Measurements from ENCODE around the gene RBM23.

The RBM23 gene

DNA sequence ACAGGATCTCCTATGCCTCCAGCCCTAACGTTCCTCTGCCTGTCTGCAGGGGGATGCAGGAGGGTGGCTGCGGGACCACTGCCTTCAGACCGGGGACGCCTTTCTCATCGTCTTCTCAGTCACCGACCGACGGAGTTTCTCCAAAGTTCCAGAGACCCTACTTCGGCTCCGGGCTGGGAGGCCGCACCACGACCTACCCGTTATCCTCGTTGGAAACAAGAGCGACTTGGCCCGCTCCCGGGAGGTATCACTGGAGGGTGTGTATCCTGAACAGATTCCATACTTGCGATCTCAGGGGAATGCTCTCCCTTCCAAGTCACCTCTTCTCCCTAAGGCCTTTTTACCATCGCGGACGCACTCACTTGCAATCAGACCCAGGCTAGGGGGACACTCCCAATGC, 33.0 kb downstream of the RBM23 start:
- no peak for DNase-seq

- no peak for DNase-seq
Observed at GRCh38 chr14:22884738-22885523, 34.0 kb downstream of the RBM23 start.

DNA sequence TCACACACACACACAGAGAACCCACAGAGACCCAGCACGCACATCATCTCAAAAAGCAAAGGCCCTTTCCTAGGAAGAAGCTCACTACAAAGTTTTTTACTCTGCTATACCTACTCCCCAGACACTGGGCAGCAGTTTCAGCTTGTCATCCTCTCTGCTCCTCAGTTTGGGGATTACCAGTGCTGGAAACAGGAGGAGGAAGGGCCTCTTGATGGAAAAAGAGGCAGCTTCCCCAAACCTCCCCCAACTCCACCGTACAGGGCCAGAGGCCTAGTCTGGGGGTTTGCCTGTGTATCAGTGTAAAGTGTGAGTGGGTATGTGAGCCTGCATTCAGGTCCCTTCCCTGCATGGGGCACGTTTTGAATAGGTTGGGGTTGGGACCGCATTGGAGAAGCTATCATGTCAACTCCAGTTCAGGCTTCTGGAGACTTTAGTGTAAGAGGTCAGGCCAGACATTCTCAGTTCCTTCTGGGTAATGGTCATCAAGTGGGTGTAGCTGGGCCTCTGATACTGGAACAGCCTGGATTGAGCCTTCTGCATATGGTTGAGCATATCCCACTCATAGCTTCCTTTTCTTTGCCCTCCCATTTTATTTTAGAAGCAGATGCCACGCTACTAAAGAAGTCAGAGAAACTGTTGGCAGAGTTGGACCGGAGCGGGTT, 34.7 kb downstream of the RBM23 start:
- DNase-seq: no peak

DNA sequence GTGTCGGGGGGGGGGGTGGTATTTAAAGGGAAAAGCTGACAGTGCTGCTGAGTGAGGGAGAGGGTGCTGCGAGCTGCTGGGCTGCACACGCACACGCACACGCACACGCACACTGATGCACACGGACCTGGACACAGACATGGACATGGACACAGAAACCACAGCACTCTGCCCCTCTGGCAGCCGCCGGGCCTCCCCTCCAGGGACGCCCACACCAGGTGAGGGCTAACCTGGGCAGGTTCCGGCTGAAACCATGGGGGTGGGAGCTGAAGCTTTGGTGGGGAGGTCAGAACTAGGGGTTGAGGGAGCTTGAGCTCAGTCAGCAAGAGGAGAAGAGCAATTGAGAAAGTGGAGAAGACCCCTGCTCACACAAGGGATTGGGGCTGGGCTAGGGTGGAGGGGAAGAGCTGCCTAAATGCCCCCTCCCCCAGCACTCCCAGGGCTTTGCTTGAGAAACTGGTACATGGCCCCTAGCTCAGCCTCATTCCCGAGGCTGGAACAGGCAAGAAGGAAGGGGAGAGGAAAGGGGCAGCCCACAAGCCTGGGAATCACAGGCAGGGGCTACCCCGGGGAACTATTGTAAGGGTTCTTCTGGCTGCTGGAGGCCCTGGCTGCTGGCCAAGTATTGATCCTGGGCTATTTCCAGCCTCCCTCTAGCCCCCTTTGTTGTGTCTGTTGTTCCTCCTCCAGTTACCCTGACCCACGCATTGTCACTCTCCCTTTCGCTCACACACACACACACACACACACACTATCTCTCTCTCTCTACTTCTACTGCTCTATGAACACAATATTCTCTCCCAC, 35.6 kb downstream of the RBM23 start, which contains the start of gene REM2:
Gene REM2 (plus strand): TSS at position 50 of the 804 bp plus-strand sequence. CDS start 66 bp downstream, at position 116.
- no peak for DNase-seq

DNA sequence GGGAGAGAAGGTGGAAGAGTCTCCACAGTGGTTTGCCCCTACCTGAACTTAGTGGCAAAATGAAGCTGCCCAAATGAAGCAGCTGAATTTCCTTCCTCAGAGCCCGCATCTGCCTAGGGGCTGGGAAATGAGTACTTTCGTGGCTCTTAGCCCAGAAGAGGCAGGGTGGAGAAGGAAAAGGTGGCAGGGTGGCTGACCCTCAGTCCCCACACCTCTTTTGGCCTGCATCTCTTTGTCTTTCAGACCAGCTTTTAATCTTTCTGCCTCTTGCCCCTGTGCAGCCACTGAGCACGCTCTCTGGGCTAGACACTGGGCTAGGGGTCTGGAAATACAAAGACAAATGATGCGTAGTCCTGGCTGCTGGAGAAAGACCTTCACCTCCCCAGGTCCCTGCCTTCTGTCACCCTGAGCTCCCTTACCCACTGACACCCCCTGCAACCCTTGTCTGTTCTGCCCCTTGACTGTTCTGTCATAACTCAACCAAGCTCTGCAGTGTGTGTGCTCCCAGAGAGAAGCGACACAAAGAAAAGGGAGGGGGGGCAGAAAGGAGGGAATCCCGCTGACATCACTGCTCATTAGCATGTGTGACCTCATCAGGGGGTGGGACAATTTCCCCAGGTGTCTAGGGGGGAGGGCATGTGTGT, 36.3 kb downstream of the RBM23 start:
- DNase-seq: peak in 2 of 5 experiments; percentile 24 to 33

DNA sequence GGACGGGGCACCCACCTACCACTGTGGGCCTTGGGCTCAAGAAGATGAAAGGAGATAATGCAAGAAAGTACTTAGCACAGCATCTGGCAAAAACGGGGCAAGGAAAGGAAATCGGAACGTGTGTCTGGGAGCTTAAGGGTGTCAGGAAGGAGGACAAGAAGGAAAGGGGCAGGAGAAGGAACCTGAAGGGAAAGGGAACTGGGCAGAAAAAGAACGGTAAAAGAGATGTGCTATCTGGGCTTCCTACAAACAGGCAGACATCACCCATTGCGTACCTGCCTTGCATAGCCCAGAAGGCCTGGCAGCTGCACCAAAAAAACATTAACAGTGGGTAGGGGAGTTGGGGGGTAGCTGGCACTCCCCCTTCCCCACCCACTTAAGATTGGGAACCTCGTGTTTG, 36.9 kb downstream of the RBM23 start:
- DNase-seq: no peak

DNA sequence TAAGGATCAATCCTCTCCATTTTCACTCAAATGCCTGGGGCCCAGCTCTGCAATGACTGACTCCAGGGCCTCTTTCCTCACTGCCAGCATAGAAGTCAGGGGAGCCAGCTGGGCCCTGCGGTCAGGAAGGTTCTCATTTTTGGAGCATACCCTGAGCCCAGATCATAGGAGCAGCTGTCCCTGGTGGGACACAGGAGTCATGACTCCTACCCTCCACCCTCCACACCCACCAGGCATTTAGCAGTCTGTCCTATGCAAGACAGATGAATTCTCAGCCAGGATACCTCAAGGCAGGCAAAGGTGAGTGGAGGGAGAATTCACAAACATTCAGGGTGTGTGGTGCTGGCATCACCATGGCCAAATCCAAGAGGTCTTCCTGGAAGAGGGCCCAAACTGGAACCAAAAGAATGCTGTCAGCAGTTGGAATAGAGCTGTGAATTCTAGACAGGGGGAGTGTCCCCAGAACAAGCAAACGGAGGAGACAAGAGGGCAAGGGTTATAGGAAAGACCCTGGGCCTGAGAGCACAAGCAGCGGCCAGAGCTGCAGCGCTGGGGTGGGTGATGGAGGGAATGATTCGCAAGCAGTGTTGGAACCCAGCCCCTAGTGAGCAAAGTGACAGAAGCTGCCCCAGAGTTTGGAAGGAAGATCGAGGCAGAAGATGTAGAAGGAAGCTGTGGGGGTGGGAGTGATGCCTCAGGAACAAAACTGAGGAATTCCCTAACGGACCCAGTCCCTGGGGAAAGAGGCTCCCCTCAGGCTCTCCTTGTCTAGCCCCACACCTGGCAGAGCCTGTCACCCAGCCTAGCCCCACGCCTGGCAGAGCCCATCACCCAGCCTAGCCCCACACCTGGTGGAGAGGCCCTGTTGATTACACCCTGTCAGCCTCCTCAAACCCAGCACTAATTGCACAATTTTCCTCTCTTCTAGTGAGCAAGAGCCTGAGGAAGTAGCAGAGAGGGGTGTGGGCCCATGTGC, 40.4 kb downstream of the RBM23 start:
- DNase-seq: no peak

DNA sequence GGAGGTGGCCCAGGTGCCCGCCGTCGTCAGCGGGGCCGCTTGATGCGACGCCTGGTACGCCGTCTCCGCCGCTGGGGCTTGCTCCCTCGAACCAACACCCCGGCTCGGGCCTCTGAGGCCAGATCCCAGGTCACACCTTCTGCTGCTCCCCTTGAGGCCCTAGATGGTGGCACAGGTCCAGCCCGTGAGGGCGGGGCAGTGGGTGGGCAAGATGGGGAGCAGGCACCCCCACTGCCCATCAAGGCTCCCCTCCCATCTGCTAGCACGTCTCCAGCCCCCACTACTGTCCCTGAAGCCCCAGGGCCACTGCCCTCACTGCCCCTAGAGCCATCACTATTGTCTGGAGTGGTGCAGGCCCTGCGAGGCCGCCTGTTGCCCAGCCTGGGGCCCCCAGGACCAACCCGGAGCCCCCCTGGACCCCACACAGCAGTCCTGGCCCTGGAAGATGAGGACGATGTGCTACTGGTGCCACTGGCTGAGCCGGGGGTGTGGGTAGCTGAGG, 41.9 kb downstream of the RBM23 start:
- DNase-seq: no peak

GRCh38 chr14:22875748-22876319, 43.1 kb downstream of the RBM23 start:
- no peak for DNase-seq

DNA sequence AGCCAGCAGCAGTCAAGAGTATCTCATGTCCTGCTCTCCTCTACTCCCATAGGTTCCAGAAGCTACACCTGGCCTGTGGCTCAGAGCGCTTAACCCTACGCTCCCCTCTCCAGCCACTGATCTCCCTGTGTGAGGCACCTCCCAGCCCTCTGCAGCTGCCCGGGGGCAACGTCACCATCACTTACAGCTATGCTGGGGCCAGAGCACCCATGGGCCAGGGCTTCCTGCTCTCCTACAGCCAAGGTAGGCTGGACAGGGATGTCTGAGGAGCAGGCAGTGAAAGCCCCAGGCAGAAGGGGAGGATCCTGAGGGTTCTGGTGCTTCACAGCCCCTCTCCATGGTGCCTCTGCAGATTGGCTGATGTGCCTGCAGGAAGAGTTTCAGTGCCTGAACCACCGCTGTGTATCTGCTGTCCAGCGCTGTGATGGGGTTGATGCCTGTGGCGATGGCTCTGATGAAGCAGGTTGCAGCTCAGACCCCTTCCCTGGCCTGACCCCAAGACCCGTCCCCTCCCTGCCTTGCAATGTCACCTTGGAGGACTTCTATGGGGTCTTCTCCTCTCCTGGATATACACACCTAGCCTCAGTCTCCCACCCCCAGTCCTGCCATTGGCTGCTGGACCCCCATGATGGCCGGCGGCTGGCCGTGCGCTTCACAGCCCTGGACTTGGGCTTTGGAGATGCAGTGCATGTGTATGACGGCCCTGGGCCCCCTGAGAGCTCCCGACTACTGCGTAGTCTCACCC, 43.8 kb downstream of the RBM23 start:
- DNase-seq: no peak

DNA sequence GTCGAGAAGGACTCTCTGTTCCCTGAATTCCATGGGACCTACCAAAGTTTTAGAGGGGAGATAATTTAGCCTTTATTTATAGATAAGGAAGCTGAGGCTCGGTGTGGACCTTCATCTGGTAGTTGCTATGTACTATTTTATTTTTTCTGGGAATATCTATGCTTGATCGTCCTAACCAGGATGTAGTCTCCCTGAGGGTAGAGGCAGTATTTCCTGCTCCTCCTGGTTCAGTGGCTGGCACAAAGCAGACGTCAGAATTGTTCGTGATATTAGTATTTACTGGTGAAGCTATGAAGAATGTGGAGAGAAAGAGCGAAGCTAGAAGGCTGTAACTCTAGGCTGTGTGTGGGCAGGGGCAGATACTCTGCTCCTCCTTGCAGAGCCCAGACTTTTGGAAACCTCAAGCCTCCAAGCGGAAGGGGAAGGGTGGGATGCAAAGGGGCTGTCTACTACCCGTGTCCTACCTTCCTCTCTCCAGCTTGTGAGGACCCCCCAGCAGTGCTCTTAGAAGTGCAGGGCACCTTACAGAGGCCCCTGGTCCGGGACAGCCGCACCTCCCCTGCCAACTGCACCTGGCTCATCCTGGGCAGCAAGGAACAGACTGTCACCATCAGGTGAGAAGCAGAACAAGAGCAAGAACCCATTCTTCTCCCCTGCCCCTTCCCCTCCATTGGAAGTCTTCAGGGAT, 46.0 kb downstream of the RBM23 start:
- no peak for DNase-seq

- DNase-seq: peak; percentile 47 to 64 (median 58)
Observed at GRCh38 chr14:22872033-22872832, 46.7 kb downstream of the RBM23 start.

- DNase-seq: peak; percentile 51 to 84 (median 67)
Observed at GRCh38 chr14:22871224-22872032, 47.5 kb downstream of the RBM23 start, which contains the start of gene LRP10. Gene LRP10 (plus strand): TSS chr14:22871740. CDS start chr14:22872304, 564 bp downstream.

GRCh38 chr14:22870811-22871223, 48.1 kb downstream of the RBM23 start:
- DNase-seq: peak in 1 of 5 experiments; percentile 86

DNA sequence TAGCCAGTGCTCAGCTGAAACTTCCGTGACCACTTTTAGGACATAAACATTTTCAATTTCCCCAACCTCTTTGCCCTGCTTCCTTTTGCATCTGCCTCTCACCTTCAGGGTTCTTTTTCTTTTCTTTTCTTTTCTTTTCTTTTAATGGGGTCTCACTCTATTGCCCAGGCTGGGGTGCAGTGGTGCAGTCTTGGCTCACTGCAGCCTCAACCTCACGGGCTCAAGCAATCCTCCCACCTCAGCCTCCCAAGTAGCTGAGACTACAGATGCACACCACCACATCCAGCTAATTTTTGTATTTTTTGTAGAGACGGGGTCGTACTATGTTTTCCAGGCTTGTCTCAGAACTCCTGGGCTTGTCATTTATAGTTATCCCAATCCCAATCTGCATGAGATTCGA, 52.1 kb downstream of the RBM23 start:
- no peak for DNase-seq

GRCh38 chr14:22865424-22866405, 53.2 kb downstream of the RBM23 start:
- no peak for DNase-seq
